Fibroblast of lung (primary cell): ENCODE data around the gene CRADD. TPM values are rescaled to one million over a fixed set of nuclear protein-coding genes. Genes with fewer than 3 reads are reported as not detected.

Experiments
- DNase-seq, 2 donors: peaks; one replicate each; pipeline versions ENCODE4 v3.0.0 to v3.0.0-alpha.2; 2010; ENCODE audit warnings: low read depth in 2 of 2
- H2AFZ ChIP-seq: 2 replicates; pipeline ENCODE4 v1.5.1; 2012; ENCODE audit warnings: low read length, control low read depth, inconsistent platforms
- H3K27ac ChIP-seq: 2 replicates; pipeline ENCODE4 v1.5.1; 2011; ENCODE audit warnings: low read length, control low read depth; ENCODE audit not compliant: insufficient read depth
- H3K27me3 ChIP-seq: 2 replicates; pipeline ENCODE4 v1.5.1; 2011; ENCODE audit warnings: mild to moderate bottlenecking, low read length; ENCODE audit not compliant: control insufficient read depth, insufficient read depth
- H3K36me3 ChIP-seq: 2 replicates; pipeline ENCODE4 v1.5.1; 2011; ENCODE audit warnings: low read length; ENCODE audit not compliant: control insufficient read depth, insufficient read depth
- H3K4me1 ChIP-seq: 2 replicates; pipeline ENCODE4 v1.5.1; 2011; ENCODE audit warnings: low read length; ENCODE audit not compliant: control insufficient read depth, insufficient read depth; ENCODE audit errors: extremely low read depth
- H3K4me2 ChIP-seq: 2 replicates; pipeline ENCODE4 v1.5.1; 2011; ENCODE audit warnings: low read length, control low read depth; ENCODE audit not compliant: insufficient read depth; ENCODE audit errors: extremely low read depth
- H3K4me3 ChIP-seq, 4 experiments: fragments of 200-600 bp in 1 of 4; sonication (generic) in 1 of 4; replicated peaks in 1 of 4; 2 replicates each; pipeline ENCODE4 v1.5.1; 2011 to 2016; ENCODE audit warnings: low read length in 4 of 4, low read depth in 3 of 4, mild to moderate bottlenecking in 3 of 4, control low read depth in 2 of 4, inconsistent platforms in 1 of 4, mixed read lengths in 1 of 4; ENCODE audit not compliant: insufficient read depth in 1 of 4; ENCODE audit errors: control extremely low read depth in 1 of 4
- H3K79me2 ChIP-seq: 2 replicates; pipeline ENCODE4 v1.5.1; 2012; ENCODE audit warnings: mild to moderate bottlenecking, low read length, inconsistent platforms; ENCODE audit not compliant: control insufficient read depth, insufficient read depth
- H3K9ac ChIP-seq: 2 replicates; pipeline ENCODE4 v1.5.1; 2011; ENCODE audit warnings: mild to moderate bottlenecking, low read length, control low read depth; ENCODE audit not compliant: insufficient read depth
- H3K9me3 ChIP-seq: 2 replicates; pipeline ENCODE4 v1.5.1; 2012; ENCODE audit warnings: low read depth, low read length; ENCODE audit not compliant: control insufficient read depth, insufficient read depth
- H4K20me1 ChIP-seq: 2 replicates; pipeline ENCODE4 v1.5.1; 2011; ENCODE audit warnings: low read length; ENCODE audit not compliant: control insufficient read depth, insufficient read depth; ENCODE audit errors: extremely low read depth
- CTCF ChIP-seq, 2 donors: IDR thresholded peaks in 1 of 2; conservative IDR thresholded peaks in 1 of 2; 1 replicate in 1 of 2; 2 replicates in 1 of 2; pipeline ENCODE4 v1.5.1; 2011 to 2012; ENCODE audit warnings: low read length in 2 of 2, control low read depth in 1 of 2, inconsistent platforms in 1 of 2, low read depth in 1 of 2, mild to moderate bottlenecking in 1 of 2
- EZH2 ChIP-seq: IDR thresholded peaks from 2 replicates; pipeline ENCODE4 v1.5.1; 2012; ENCODE audit warnings: low read length, control low read depth, mild to moderate bottlenecking; ENCODE audit errors: missing control alignments
- polyA plus RNA-seq, 2 donors: library from polyadenylated mRNA; depleted of rRNA in 1 of 2; stranded (reverse) in 1 of 2; unstranded in 1 of 2; fragments of >200 nt; gene quantifications; 2 replicates each; pipeline ENCODE4 v1.2.1, GENCODE V29; 2011 to 2012; ENCODE audit warnings: missing spikeins in 1 of 2
- total RNA-seq: library from RNA; depleted of rRNA; stranded (reverse); fragments of >200 nt; gene quantifications from 2 replicates; pipeline ENCODE4 v1.2.1, GENCODE V29; 2014

Gene CRADD
- total and polyA plus RNA-seq, 2 donors (not counting 1 experiment from before 2014, with no cell fraction given), result 13.5 to 21.1 TPM

- peak; percentile 69 to 92 for DNase-seq
- H3K79me2 ChIP-seq, result no peaks in the 10 kb centered on the region
Observed at GRCh38 chr12:93793983-93794382, 116.8 kb downstream of the CRADD start.

GRCh38 chr12:93794738-93795137 is 117.6 kb downstream of the CRADD start:
- Histone ChIP-seq H3K9ac (no peak overlapping the region), H3K9me3 (no peaks in the 10 kb centered on the region), H3K27me3 (no peaks in the 10 kb centered on the region), H2AFZ (no peak overlapping the region), H3K27ac (no peak overlapping the region), H3K36me3 (no peaks in the 10 kb centered on the region), H3K4me1 (peaks cover 9% of the 10 kb centered on the region), H3K79me2 (no peaks in the 10 kb centered on the region), H4K20me1 (no peaks in the 10 kb centered on the region), H3K4me2 (no peak overlapping the region), H3K4me3 (no peak overlapping the region)
- TF ChIP-seq EZH2 (no peak), CTCF (conservative IDR thresholded peaks at IDR 0.05 in 1 of 2, IDR thresholded peaks at IDR 0.05 in 1 of 2; ENCODE audit: low read depth in 1 of 2, low read length in 2 of 2) (no peak)
- DNase-seq, result no peak

More at GRCh38 chr12:93793983-93794382, 116.8 kb downstream of the CRADD start:
- Histone ChIP-seq H3K27ac (no peak overlapping the region), H3K9me3 (no peaks in the 10 kb centered on the region), H4K20me1 (no peaks in the 10 kb centered on the region), H2AFZ (no peak overlapping the region), H3K9ac (no peak overlapping the region), H3K36me3 (no peaks in the 10 kb centered on the region), H3K27me3 (no peaks in the 10 kb centered on the region), H3K4me1 (peaks cover 9% of the 10 kb centered on the region), H3K4me3 (no peak overlapping the region), H3K4me2 (no peak overlapping the region)
- no peak for TF ChIP-seq CTCF (conservative IDR thresholded peaks at IDR 0.05 in 1 of 2, IDR thresholded peaks at IDR 0.05 in 1 of 2; ENCODE audit: low read depth in 1 of 2, low read length in 2 of 2)
- TF ChIP-seq EZH2, result no peak

GRCh38 chr12:93795352-93795751 is 118.2 kb downstream of the CRADD start:
- Histone ChIP-seq H3K27ac (no peak overlapping the region), H3K36me3 (no peaks in the 10 kb centered on the region), H3K27me3 (no peaks in the 10 kb centered on the region), H3K79me2 (no peaks in the 10 kb centered on the region), H3K4me2 (no peak overlapping the region), H3K9me3 (no peaks in the 10 kb centered on the region), H4K20me1 (no peaks in the 10 kb centered on the region), H3K4me3 (no peak overlapping the region), H3K9ac (no peak overlapping the region), H3K4me1 (peaks cover 5% of the 10 kb centered on the region), H2AFZ (no peak overlapping the region)
- TF ChIP-seq EZH2 (no peak), CTCF (conservative IDR thresholded peaks at IDR 0.05 in 1 of 2, IDR thresholded peaks at IDR 0.05 in 1 of 2; ENCODE audit: low read depth in 1 of 2, low read length in 2 of 2) (no peak)
- DNase-seq, result no peak
